ENCODE results near the gene CCSER1. TPM values are rescaled to one million over a fixed set of nuclear protein-coding genes. Genes with fewer than 3 reads are reported as not detected.

The CCSER1 gene
- total RNA-seq, 1 donor from 2014 or later, result 94.5 TPM

GRCh38 chr4:90189946-90190345, 62.8 kb downstream of the CCSER1 start:
- no peak for DNase-seq (ENCODE audit: low spot score)

- no peak for DNase-seq (ENCODE audit: low spot score)
Measured at GRCh38 chr4:90190525-90190924, 63.3 kb downstream of the CCSER1 start.

- DNase-seq (ENCODE audit: low spot score), result no peak
Measured at GRCh38 chr4:90198086-90198847, 71.1 kb downstream of the CCSER1 start.

GRCh38 chr4:90207887-90208454, 80.8 kb downstream of the CCSER1 start:
- DNase-seq (ENCODE audit: low spot score), result no peak

GRCh38 chr4:90209922-90210321, 82.7 kb downstream of the CCSER1 start:
- DNase-seq (ENCODE audit: low spot score), result no peak

GRCh38 chr4:90211174-90211573, 84.0 kb downstream of the CCSER1 start:
- no peak for DNase-seq (ENCODE audit: low spot score)

- DNase-seq (ENCODE audit: low spot score), result no peak
Measured at GRCh38 chr4:90215286-90215685, 88.1 kb downstream of the CCSER1 start.

- DNase-seq (ENCODE audit: low spot score), result no peak
Measured at GRCh38 chr4:90219822-90220221, 92.6 kb downstream of the CCSER1 start.

- DNase-seq (ENCODE audit: low spot score), result no peak
Measured at GRCh38 chr4:90220459-90220858, 93.3 kb downstream of the CCSER1 start.

- DNase-seq (ENCODE audit: low spot score), result no peak
Measured at GRCh38 chr4:90226734-90227133, 99.5 kb downstream of the CCSER1 start.

GRCh38 chr4:90227177-90227576, 100.0 kb downstream of the CCSER1 start:
- DNase-seq (ENCODE audit: low spot score), result no peak

- no peak for DNase-seq (ENCODE audit: low spot score)
Measured at GRCh38 chr4:90234916-90235547, 107.8 kb downstream of the CCSER1 start.

GRCh38 chr4:90237751-90238530, 110.7 kb downstream of the CCSER1 start:
- DNase-seq (ENCODE audit: low spot score), result no peak

- DNase-seq (ENCODE audit: low spot score), result no peak
Measured at GRCh38 chr4:90240333-90240732, 113.1 kb downstream of the CCSER1 start.

GRCh38 chr4:90241008-90241407, 113.8 kb downstream of the CCSER1 start:
- no peak for DNase-seq (ENCODE audit: low spot score)

- no peak for DNase-seq (ENCODE audit: low spot score)
Measured at GRCh38 chr4:90245837-90246236, 118.6 kb downstream of the CCSER1 start.

GRCh38 chr4:90246816-90247215, 119.6 kb downstream of the CCSER1 start:
- no peak for DNase-seq (ENCODE audit: low spot score)

GRCh38 chr4:90254357-90254756, 127.2 kb downstream of the CCSER1 start:
- no peak for DNase-seq (ENCODE audit: low spot score)

GRCh38 chr4:90274175-90274574, 147.0 kb downstream of the CCSER1 start:
- no peak for DNase-seq (ENCODE audit: low spot score)

- no peak for DNase-seq (ENCODE audit: low spot score)
Measured at GRCh38 chr4:90280954-90281353, 153.8 kb downstream of the CCSER1 start.

GRCh38 chr4:90281541-90282355, 154.6 kb downstream of the CCSER1 start:
- DNase-seq (ENCODE audit: low spot score), result no peak

Measured in ureter (tissue), 1 donor.